Measurements from ENCODE around the gene YAF2.

Gene YAF2

DNA sequence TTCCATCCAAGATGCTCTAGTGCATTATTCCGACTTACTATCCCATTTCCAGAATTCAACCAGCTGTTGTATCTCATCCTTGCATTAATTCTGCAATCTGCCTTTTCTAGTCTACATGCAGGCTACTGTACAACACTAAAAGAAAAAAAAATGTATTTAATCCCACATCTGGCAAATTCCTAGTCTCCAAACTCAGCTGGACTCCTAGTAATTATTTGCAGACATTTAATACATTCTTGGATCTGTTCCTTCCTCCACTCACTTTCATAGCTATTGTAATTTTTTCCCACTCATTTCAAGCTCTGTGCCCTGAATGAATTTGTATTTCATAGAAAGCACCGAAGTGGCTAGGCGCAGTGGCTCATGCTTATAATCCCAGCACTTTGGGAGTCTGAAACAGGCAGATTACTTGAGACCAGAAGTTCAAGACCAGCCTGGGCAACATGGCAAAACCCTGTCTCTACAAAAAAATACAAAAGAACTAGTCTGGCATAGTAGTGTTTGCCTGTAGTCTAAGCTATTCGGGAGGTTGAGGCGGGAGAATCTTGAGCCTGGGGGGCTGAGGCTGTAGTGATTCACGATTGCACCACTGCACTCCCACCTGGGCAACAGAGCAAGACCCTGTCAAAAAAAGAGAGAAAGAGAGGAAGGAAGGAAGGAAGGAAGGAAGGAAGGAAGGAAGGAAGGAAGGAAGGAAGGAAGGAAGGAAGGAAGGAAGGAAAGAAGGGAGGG lies 39.5 kb upstream of the YAF2 start:
- Histone ChIP-seq H3K4me1 (ENCODE audit: control insufficient read depth in 5 of 5, insufficient read depth in 5 of 5, low read length in 5 of 5) (no peaks in the 10 kb centered on the region), H3K27me3 (ENCODE audit: control insufficient read depth in 5 of 5, insufficient read depth in 4 of 5, low read length in 5 of 5) (no peaks in the 10 kb centered on the region), H3K9me3 (ENCODE audit: control insufficient read depth in 5 of 5, low read length in 5 of 5) (no peaks in the 10 kb centered on the region), H3K36me3 (ENCODE audit: control insufficient read depth in 5 of 5, insufficient read depth in 5 of 5, low read length in 5 of 5) (no peaks in the 10 kb centered on the region), H3K9ac (ENCODE audit: low read length in 5 of 5) (no peak overlapping the region), H3K4me3 (ENCODE audit: low read depth in 1 of 5, low read length in 5 of 5) (no peak overlapping the region), H3K27ac (ENCODE audit: low read depth, low read length) (no peak overlapping the region)

DNA sequence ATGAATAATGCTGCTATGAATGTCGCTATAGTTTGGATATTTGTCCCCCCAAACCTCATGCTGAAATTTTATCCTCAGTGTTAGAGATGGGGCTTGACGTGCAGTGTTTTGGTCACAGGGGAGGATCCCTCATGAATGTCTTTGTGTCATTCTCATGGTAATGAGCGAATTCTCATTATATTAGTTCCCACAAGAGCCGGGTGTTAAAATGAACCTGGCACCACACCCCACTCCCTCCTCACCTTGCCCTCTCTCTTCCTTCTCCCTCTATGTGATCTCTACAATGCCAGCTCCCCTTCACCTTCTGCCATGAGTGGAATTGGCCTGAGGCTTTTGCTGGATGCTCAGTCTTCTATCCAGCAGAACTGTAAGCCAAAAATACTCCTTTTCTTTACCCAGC lies 37.5 kb upstream of the YAF2 start:
- Histone ChIP-seq H3K27ac (ENCODE audit: low read depth, low read length) (no peak overlapping the region), H3K4me3 (ENCODE audit: low read depth in 1 of 5, low read length in 5 of 5) (no peak overlapping the region), H3K27me3 (ENCODE audit: control insufficient read depth in 5 of 5, insufficient read depth in 4 of 5, low read length in 5 of 5) (no peaks in the 10 kb centered on the region), H3K36me3 (ENCODE audit: control insufficient read depth in 5 of 5, insufficient read depth in 5 of 5, low read length in 5 of 5) (no peaks in the 10 kb centered on the region), H3K9ac (ENCODE audit: low read length in 5 of 5) (no peak overlapping the region), H3K9me3 (ENCODE audit: control insufficient read depth in 5 of 5, low read length in 5 of 5) (no peaks in the 10 kb centered on the region), H3K4me1 (ENCODE audit: control insufficient read depth in 5 of 5, insufficient read depth in 5 of 5, low read length in 5 of 5) (no peaks in the 10 kb centered on the region)

DNA sequence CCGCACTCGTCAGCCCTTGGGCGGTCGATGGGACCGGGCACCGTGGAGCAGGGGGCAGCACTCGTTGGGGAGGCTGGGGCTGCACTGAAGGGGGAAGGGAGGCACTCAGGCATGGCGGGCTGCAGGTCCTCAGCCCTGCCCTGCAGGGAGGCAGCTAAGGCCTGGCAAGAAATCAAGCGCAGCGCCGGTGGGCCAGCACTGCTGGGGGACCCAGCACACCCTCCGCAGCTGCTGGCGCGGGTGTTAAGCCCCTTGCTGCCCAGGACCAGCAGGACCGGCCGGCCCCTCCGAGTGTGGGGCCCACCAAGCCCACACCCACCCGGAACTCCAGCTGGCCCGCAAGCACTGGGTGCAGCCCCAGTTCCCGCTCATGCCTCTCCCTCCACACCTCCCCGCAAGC lies 35.7 kb upstream of the YAF2 start:
- H3K4me3 ChIP-seq (ENCODE audit: low read depth in 1 of 5, low read length in 5 of 5), result no peak overlapping the region
- no peak overlapping the region for H3K27ac ChIP-seq (ENCODE audit: low read depth, low read length)
- H3K27me3 ChIP-seq (ENCODE audit: control insufficient read depth in 5 of 5, insufficient read depth in 4 of 5, low read length in 5 of 5), result no peaks in the 10 kb centered on the region
- H3K4me1 ChIP-seq (ENCODE audit: control insufficient read depth in 5 of 5, insufficient read depth in 5 of 5, low read length in 5 of 5), result no peaks in the 10 kb centered on the region
- no peaks in the 10 kb centered on the region for H3K36me3 ChIP-seq (ENCODE audit: control insufficient read depth in 5 of 5, insufficient read depth in 5 of 5, low read length in 5 of 5)
- no peak overlapping the region for H3K9ac ChIP-seq (ENCODE audit: low read length in 5 of 5)
- H3K9me3 ChIP-seq (ENCODE audit: control insufficient read depth in 5 of 5, low read length in 5 of 5), result no peaks in the 10 kb centered on the region

DNA sequence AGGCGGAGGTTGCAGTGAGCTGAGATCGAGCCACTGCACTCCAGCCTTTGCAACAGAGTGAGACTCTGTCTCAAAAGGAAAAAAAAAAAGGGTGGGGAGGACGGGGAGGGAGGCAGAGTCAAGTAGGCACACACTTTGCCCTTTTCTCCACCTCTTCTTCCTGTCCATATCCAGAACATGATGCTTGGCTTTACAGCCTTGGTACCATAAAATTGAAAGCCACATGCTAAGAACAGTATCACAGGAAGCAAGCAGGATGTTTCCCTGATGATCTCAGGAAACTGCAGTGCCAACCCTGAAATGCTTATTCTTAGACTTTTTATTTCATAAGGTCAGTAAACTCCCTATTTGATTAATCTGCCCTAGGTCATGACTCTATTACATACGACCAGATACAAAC lies 32.5 kb upstream of the YAF2 start:
- no peak overlapping the region for H3K27ac ChIP-seq (ENCODE audit: low read depth, low read length)
- no peaks in the 10 kb centered on the region for H3K36me3 ChIP-seq (ENCODE audit: control insufficient read depth in 5 of 5, insufficient read depth in 5 of 5, low read length in 5 of 5)
- H3K4me1 ChIP-seq (ENCODE audit: control insufficient read depth in 5 of 5, insufficient read depth in 5 of 5, low read length in 5 of 5), result no peaks in the 10 kb centered on the region
- H3K27me3 ChIP-seq (ENCODE audit: control insufficient read depth in 5 of 5, insufficient read depth in 4 of 5, low read length in 5 of 5), result no peaks in the 10 kb centered on the region
- H3K9ac ChIP-seq (ENCODE audit: low read length in 5 of 5), result no peak overlapping the region
- H3K4me3 ChIP-seq (ENCODE audit: low read depth in 1 of 5, low read length in 5 of 5), result no peak overlapping the region
- H3K9me3 ChIP-seq (ENCODE audit: control insufficient read depth in 5 of 5, low read length in 5 of 5), result no peaks in the 10 kb centered on the region

DNA sequence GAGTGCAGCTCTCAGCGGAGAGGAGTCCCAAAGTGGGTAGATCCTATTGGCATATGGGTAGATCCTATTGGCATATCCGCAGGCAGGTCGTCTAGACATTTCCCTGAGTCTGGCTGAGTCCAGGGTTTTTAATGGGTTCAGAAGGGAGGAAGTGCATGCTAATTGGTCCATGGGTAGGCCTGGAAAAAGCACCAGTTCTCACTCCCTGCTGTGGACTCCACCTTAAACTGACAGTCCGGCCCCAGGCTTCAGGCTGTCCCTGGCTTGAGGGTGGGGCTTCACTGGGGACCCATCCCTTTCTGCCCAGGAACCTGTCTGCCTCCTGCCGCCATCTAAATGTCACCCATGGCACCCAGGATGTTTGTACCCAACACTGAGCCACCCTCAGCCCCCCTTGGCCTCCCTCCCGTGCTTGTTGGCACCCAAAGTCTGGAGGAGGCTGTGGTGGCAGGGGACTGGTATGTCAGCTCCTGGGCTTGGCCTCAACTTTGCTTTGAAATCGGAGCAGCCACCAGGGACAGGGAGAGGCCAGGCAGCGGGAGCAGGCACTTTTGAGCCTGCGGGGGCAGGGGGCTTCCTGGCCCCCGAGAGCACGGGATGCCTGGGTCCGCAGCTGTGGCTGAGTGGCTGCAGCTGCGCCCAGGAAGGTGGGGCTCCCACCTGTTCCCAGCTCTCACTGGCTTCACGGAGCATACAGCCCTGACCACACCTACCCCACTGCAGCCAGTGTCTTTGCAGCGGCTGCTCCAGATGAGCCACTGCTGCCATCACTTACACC lies 29.6 kb upstream of the YAF2 start:
- H3K9ac ChIP-seq (ENCODE audit: low read length in 5 of 5), result no peak overlapping the region
- H3K4me1 ChIP-seq (ENCODE audit: control insufficient read depth in 5 of 5, insufficient read depth in 5 of 5, low read length in 5 of 5), result no peaks in the 10 kb centered on the region
- no peak overlapping the region for H3K4me3 ChIP-seq (ENCODE audit: low read depth in 1 of 5, low read length in 5 of 5)
- H3K27me3 ChIP-seq (ENCODE audit: control insufficient read depth in 5 of 5, insufficient read depth in 4 of 5, low read length in 5 of 5), result no peaks in the 10 kb centered on the region
- no peak overlapping the region for H3K27ac ChIP-seq (ENCODE audit: low read depth, low read length)
- H3K9me3 ChIP-seq (ENCODE audit: control insufficient read depth in 5 of 5, low read length in 5 of 5), result no peaks in the 10 kb centered on the region
- H3K36me3 ChIP-seq (ENCODE audit: control insufficient read depth in 5 of 5, insufficient read depth in 5 of 5, low read length in 5 of 5), result no peaks in the 10 kb centered on the region

DNA sequence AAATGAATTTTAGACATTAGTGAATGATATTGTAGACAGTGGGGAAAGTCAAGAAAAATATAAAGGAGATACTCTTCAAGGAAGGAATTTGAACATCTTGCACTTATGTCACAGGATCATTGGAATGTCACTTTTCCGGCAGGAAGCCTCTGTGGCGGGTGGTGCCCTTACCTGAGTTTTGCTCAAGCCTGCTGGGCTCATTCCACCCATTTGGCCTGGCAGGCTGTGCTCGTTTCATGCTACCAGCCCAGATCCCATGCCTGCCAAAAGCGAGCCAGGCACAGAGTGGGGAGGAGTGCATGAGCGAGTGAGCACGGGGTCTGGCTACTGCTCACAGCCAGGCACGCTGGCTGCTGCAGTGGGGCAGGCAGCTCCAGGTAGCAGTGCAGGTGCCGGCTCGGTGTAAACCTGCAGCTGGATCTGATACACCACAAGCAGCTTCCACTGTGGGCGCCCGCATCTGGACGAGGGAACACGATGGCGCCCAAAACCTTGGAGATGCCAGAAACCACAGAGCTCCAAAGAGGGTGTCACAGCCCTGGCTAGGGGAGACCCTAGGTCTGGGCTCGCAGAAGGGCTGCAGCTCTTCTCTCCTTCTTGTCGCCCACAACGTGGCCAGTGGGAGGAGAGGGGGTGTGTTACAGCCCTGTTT lies 28.7 kb upstream of the YAF2 start:
- Histone ChIP-seq H3K9ac (ENCODE audit: low read length in 5 of 5) (no peak overlapping the region), H3K4me1 (ENCODE audit: control insufficient read depth in 5 of 5, insufficient read depth in 5 of 5, low read length in 5 of 5) (no peaks in the 10 kb centered on the region), H3K27me3 (ENCODE audit: control insufficient read depth in 5 of 5, insufficient read depth in 4 of 5, low read length in 5 of 5) (no peaks in the 10 kb centered on the region)

DNA sequence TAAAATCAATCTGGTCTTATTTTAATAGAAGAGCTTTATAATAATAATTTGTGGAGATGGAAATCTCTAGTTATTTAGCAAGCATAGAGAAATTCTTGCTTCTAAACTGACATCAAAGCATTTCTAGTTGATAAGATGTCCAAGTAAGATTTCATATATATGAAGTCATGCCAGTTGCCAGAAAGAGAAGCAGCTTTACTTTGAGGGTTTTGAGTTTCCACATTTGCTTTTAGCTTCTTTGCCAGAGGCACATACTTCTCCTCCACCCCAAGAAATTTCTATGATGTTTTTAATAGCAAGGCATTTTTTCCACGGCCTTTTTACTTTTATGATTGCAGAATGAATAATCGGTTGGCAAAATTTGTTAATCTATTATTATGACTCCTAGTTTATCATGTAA lies 24.2 kb upstream of the YAF2 start:
- H3K27ac ChIP-seq (ENCODE audit: low read depth, low read length), result no peak overlapping the region

More for the DNA sequence above, 28.7 kb upstream of the YAF2 start:
- no peaks in the 10 kb centered on the region for H3K36me3 ChIP-seq (ENCODE audit: control insufficient read depth in 5 of 5, insufficient read depth in 5 of 5, low read length in 5 of 5)
- H3K4me3 ChIP-seq (ENCODE audit: low read depth in 1 of 5, low read length in 5 of 5), result no peak overlapping the region
- H3K9me3 ChIP-seq (ENCODE audit: control insufficient read depth in 5 of 5, low read length in 5 of 5), result no peaks in the 10 kb centered on the region
- no peak overlapping the region for H3K27ac ChIP-seq (ENCODE audit: low read depth, low read length)

DNA sequence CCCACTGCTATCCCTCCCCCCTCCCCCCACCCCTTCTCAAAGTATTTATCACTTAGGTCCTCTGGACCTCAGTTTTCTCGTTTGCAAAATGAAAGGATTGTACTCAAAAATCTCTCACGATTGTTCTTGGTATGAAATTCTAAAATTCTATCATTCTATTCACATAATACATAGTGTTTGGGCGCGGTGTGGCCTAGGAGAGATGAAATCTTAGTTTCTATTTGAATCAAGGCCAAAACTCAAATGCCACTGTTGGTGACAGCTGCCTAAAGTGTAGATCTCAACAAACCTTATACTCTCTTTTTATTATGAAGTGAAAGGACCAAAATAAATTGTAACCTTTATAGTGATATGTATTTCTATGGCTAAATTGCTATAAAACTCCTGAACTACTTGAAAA lies 23.7 kb upstream of the YAF2 start:
- H3K36me3 ChIP-seq (ENCODE audit: control insufficient read depth in 5 of 5, insufficient read depth in 5 of 5, low read length in 5 of 5), result no peaks in the 10 kb centered on the region
- no peaks in the 10 kb centered on the region for H3K9me3 ChIP-seq (ENCODE audit: control insufficient read depth in 5 of 5, low read length in 5 of 5)
- H3K27ac ChIP-seq (ENCODE audit: low read depth, low read length), result no peak overlapping the region
- H3K9ac ChIP-seq (ENCODE audit: low read length in 5 of 5), result no peak overlapping the region
- H3K4me3 ChIP-seq (ENCODE audit: low read depth in 1 of 5, low read length in 5 of 5), result no peak overlapping the region
- no peaks in the 10 kb centered on the region for H3K4me1 ChIP-seq (ENCODE audit: control insufficient read depth in 5 of 5, insufficient read depth in 5 of 5, low read length in 5 of 5)
- H3K27me3 ChIP-seq (ENCODE audit: control insufficient read depth in 5 of 5, insufficient read depth in 4 of 5, low read length in 5 of 5), result no peaks in the 10 kb centered on the region

More for the DNA sequence above, 24.2 kb upstream of the YAF2 start:
- Histone ChIP-seq H3K36me3 (ENCODE audit: control insufficient read depth in 5 of 5, insufficient read depth in 5 of 5, low read length in 5 of 5) (no peaks in the 10 kb centered on the region), H3K4me1 (ENCODE audit: control insufficient read depth in 5 of 5, insufficient read depth in 5 of 5, low read length in 5 of 5) (no peaks in the 10 kb centered on the region), H3K4me3 (ENCODE audit: low read depth in 1 of 5, low read length in 5 of 5) (no peak overlapping the region), H3K9me3 (ENCODE audit: control insufficient read depth in 5 of 5, low read length in 5 of 5) (no peaks in the 10 kb centered on the region), H3K9ac (ENCODE audit: low read length in 5 of 5) (no peak overlapping the region), H3K27me3 (ENCODE audit: control insufficient read depth in 5 of 5, insufficient read depth in 4 of 5, low read length in 5 of 5) (no peaks in the 10 kb centered on the region)

DNA sequence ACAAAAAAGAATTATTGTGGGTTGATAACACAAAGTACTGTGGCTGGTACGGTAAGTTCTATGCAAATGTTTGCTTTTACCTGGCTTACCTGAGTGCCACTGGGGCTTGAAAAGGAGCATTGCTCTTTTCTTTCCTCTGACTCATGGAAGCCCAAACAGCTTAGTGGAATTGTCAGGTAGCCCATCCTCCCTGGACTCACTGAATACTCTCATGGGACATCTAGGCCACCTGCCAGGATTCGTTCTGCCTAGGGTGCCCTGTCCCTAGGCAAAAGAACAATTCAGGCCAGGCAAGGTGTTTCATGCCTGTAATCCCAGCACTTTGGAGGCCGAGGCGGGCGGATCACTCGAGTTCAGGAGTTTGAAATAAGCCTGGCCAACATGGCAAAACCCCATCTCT lies 22.5 kb upstream of the YAF2 start:
- H3K4me1 ChIP-seq (ENCODE audit: control insufficient read depth in 5 of 5, insufficient read depth in 5 of 5, low read length in 5 of 5), result no peaks in the 10 kb centered on the region

DNA sequence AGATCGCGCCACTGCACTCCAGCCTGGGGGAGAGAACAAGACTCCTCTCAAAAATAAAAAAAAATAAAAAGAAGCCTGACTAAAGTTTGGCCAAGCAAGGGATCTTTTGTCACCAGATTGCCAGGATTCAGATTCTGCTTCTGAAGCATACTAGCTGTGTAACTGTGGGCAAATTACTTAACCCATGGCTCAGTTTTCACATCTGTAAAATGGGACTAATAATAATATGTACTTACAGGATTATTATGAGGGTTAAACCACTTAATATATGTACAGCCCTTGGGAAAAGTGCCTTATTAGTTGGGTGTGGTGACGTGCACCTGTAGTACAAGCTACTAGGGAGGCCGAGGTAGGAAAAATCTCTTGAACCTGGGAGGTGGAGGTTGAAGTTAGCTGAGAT lies 21.7 kb upstream of the YAF2 start:
- no peak overlapping the region for H3K9ac ChIP-seq (ENCODE audit: low read length in 5 of 5)
- no peaks in the 10 kb centered on the region for H3K27me3 ChIP-seq (ENCODE audit: control insufficient read depth in 5 of 5, insufficient read depth in 4 of 5, low read length in 5 of 5)
- H3K36me3 ChIP-seq (ENCODE audit: control insufficient read depth in 5 of 5, insufficient read depth in 5 of 5, low read length in 5 of 5), result no peaks in the 10 kb centered on the region
- no peaks in the 10 kb centered on the region for H3K9me3 ChIP-seq (ENCODE audit: control insufficient read depth in 5 of 5, low read length in 5 of 5)
- no peak overlapping the region for H3K27ac ChIP-seq (ENCODE audit: low read depth, low read length)
- H3K4me3 ChIP-seq (ENCODE audit: low read depth in 1 of 5, low read length in 5 of 5), result no peak overlapping the region
- no peaks in the 10 kb centered on the region for H3K4me1 ChIP-seq (ENCODE audit: control insufficient read depth in 5 of 5, insufficient read depth in 5 of 5, low read length in 5 of 5)

More for the DNA sequence above, 22.5 kb upstream of the YAF2 start:
- no peak overlapping the region for H3K27ac ChIP-seq (ENCODE audit: low read depth, low read length)
- no peaks in the 10 kb centered on the region for H3K9me3 ChIP-seq (ENCODE audit: control insufficient read depth in 5 of 5, low read length in 5 of 5)
- H3K9ac ChIP-seq (ENCODE audit: low read length in 5 of 5), result no peak overlapping the region
- H3K36me3 ChIP-seq (ENCODE audit: control insufficient read depth in 5 of 5, insufficient read depth in 5 of 5, low read length in 5 of 5), result no peaks in the 10 kb centered on the region
- no peaks in the 10 kb centered on the region for H3K27me3 ChIP-seq (ENCODE audit: control insufficient read depth in 5 of 5, insufficient read depth in 4 of 5, low read length in 5 of 5)
- no peak overlapping the region for H3K4me3 ChIP-seq (ENCODE audit: low read depth in 1 of 5, low read length in 5 of 5)
